ENCODE results near the gene MLLT1. TPM values are rescaled to one million over a fixed set of nuclear protein-coding genes. Genes with fewer than 3 reads are reported as not detected.

Gene MLLT1
- total and polyA plus RNA-seq, 10 donors: 10.1 to 57.2 (median 25.1) TPM

- H3K27ac ChIP-seq: peak overlapping the region in 6 of 8 donors; percentile 81 to 90 (median 87)
- H3K36me3 ChIP-seq: peaks cover 0 to 20% (median 5%) of the 10 kb centered on the region in 6 donors
- no peak for TF ChIP-seq POLR2AphosphoS5 (IDR thresholded peaks at IDR 0.05)
- TF ChIP-seq CTCF (IDR thresholded peaks at IDR 0.05 in 8 of 11, conservative IDR thresholded peaks at IDR 0.05 in 3 of 11): no peak
- TF ChIP-seq POLR2A (IDR thresholded peaks at IDR 0.05): no peak
- no peaks in the 10 kb centered on the region for H3K27me3 ChIP-seq (replicated peaks in 1 of 7)
- intact Hi-C loops (cut with DNase I; ENCODE audit: low total_unique reads): no loop called here
- no peaks in the 10 kb centered on the region for H3K9me3 ChIP-seq
- no peak overlapping the region for H3K4me3 ChIP-seq
- 79 to 93% (median 84%) methylated on average over 18 of the region's 18 CpGs for WGBS, 5 donors
- DNase-seq: no peak
- H3K4me1 ChIP-seq: peaks cover 29 to 93% (median 82%) of the 10 kb centered on the region in 6 donors
These were observed 4.5 kb downstream of the MLLT1 start for GRCh38 chr19:6275170-6275744.

DNA sequence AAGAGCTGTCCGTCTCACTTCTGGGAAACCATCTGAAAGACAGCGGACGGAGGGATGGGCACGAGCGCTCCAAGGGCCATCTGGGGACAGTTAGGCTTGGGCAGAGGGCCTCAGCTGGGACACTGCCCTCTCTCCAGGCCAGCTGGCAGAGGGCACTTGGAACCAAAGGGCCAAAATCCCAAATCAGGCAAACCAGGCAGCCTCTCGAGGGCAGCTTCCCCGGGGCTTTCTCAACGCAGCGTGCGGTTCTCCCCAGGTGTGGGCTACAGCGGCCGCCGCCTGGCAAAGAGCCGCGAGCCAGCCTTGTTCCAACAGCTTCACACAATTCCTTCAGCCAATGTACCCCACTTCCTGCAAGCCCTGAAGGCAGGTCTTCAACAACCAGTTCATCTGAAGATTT, 5.0 kb downstream of the MLLT1 start:
- 83 to 93% (median 85%) methylated on average over 8 to 15 of the region's 15 CpGs for WGBS, 5 donors
- Histone ChIP-seq H3K9me3 (no peaks in the 10 kb centered on the region), H3K36me3 (peaks cover 0 to 25% (median 10%) of the 10 kb centered on the region in 6 donors), H3K27ac (peak overlapping the region; percentile 27 to 90 (median 84)), H3K27me3 (replicated peaks in 1 of 7) (no peaks in the 10 kb centered on the region), H3K4me1 (peaks cover 29 to 96% (median 83%) of the 10 kb centered on the region in 6 donors), H3K4me3 (peak overlapping the region in 2 of 8 donors; percentile 5 to 54)
- no peak for DNase-seq
- intact Hi-C loops (cut with DNase I; ENCODE audit: low total_unique reads): no loop called here
- no peak for TF ChIP-seq CTCF (IDR thresholded peaks at IDR 0.05 in 8 of 11, conservative IDR thresholded peaks at IDR 0.05 in 3 of 11)
- peak in 1 of 3 donors; percentile 52 for TF ChIP-seq POLR2AphosphoS5 (IDR thresholded peaks at IDR 0.05)

GRCh38 chr19:6273701-6274601, 5.8 kb downstream of the MLLT1 start:
- no peak for TF ChIP-seq CTCF (IDR thresholded peaks at IDR 0.05 in 8 of 11, conservative IDR thresholded peaks at IDR 0.05 in 3 of 11)
- peak; percentile 72 to 85 (median 84) for TF ChIP-seq POLR2AphosphoS5 (IDR thresholded peaks at IDR 0.05)
- Histone ChIP-seq H3K36me3 (peaks cover 0 to 34% (median 17%) of the 10 kb centered on the region in 6 donors), H3K27ac (peak overlapping the region; percentile 35 to 90 (median 84)), H3K4me1 (peaks cover 27 to 99% (median 84%) of the 10 kb centered on the region in 6 donors), H3K27me3 (replicated peaks in 1 of 7) (no peaks in the 10 kb centered on the region), H3K4me3 (peak overlapping the region in 3 of 8 donors; percentile 5 to 54 (median 6)), H3K9me3 (no peaks in the 10 kb centered on the region)
- intact Hi-C loops (cut with DNase I; ENCODE audit: low total_unique reads): no loop called here
- WGBS, 5 donors: 26 to 68% (median 30%) methylated on average over 29 to 30 of the region's 30 CpGs
- DNase-seq: peak; percentile 89
